PC-3 (cell line): ENCODE results near the gene TMEM218. TPM values are rescaled to one million over a fixed set of nuclear protein-coding genes. Genes with fewer than 3 reads are reported as not detected.

Source experiments
- ATAC-seq: fragments of 200-7000 bp; cut with Tn5 transposase; 2 replicates; pipeline ENCODE4 v1.9.1; 2020; ENCODE audit warnings: mild to moderate bottlenecking, moderate library complexity
- BruUV-seq: library from RNA; stranded (reverse); fragments of 400-500 nt; replicated peaks from 2 replicates; lab custom pipeline; 2021; lab: Mats Ljungman, UMichigan
- CTCF ChIA-PET: fragments of 300-600 bp; sonication (Branson Sonifier 250); formaldehyde crosslinking; loops from one replicate; lab custom pipeline; 2022; ENCODE audit warnings: antibody characterized with exemption; lab: Charles Lee
- POLR2A ChIA-PET: fragments of 300-600 bp; sonication (Branson Sonifier 250); formaldehyde crosslinking; loops from one replicate; lab custom pipeline; 2022; ENCODE audit warnings: antibody characterized with exemption; ENCODE audit not compliant: unreplicated experiment; lab: Charles Lee
- DNase-seq: peaks from one replicate; pipeline ENCODE4 v3.0.0-alpha.2; 2015
- H2AFZ ChIP-seq: fragments of 300-600 bp; sonication (generic); 2 replicates; pipeline ENCODE4 v1.6.0; 2016; ENCODE audit warnings: antibody characterized with exemption, low read length
- H3F3A ChIP-seq: fragments of 300-600 bp; sonication (generic); one replicate; pipeline ENCODE4 v1.6.0; 2017; ENCODE audit warnings: antibody characterized with exemption, low read length, control low read depth, mild to moderate bottlenecking; ENCODE audit not compliant: unreplicated experiment
- H3K27ac ChIP-seq: fragments of 300-600 bp; sonication (generic); 2 replicates; pipeline ENCODE4 v1.5.1; 2016; ENCODE audit warnings: mild to moderate bottlenecking, low read length
- H3K27me3 ChIP-seq: fragments of 300-600 bp; sonication (generic); 2 replicates; pipeline ENCODE4 v1.6.1; 2016; ENCODE audit warnings: low read length, mixed read lengths
- H3K36me3 ChIP-seq: fragments of 300-600 bp; sonication (generic); 2 replicates; pipeline ENCODE4 v1.6.1; 2016; ENCODE audit warnings: low read depth, mixed run types, low read length, mixed read lengths
- H3K4me1 ChIP-seq: fragments of 300-600 bp; sonication (generic); 2 replicates; pipeline ENCODE4 v1.5.1; 2016; ENCODE audit warnings: low read length; ENCODE audit not compliant: insufficient read depth
- H3K4me2 ChIP-seq: fragments of 300-600 bp; sonication (generic); 2 replicates; pipeline ENCODE4 v1.6.0; 2016; ENCODE audit warnings: low read length
- H3K4me3 ChIP-seq: fragments of 300-600 bp; sonication (generic); 2 replicates; pipeline ENCODE4 v1.5.1; 2016; ENCODE audit warnings: mild to moderate bottlenecking, low read length, mixed read lengths
- H3K79me2 ChIP-seq: fragments of 300-600 bp; sonication (generic); 2 replicates; pipeline ENCODE4 v1.6.1; 2017; ENCODE audit warnings: low read length, mixed read lengths
- H3K9ac ChIP-seq: fragments of 300-600 bp; sonication (generic); 2 replicates; pipeline ENCODE4 v1.6.0; 2016; ENCODE audit warnings: mild to moderate bottlenecking, low read length
- H3K9me2 ChIP-seq: fragments of 300-600 bp; sonication (generic); replicated peaks from 2 replicates; pipeline ENCODE4 v1.6.1; 2016; ENCODE audit warnings: mixed run types, low read length, mixed read lengths
- H3K9me3 ChIP-seq: fragments of 300-600 bp; sonication (generic); 2 replicates; pipeline ENCODE4 v1.6.1; 2016; ENCODE audit warnings: low read length, mixed read lengths
- H4K20me1 ChIP-seq: fragments of 300-600 bp; sonication (generic); 2 replicates; pipeline ENCODE4 v1.6.1; 2016; ENCODE audit warnings: low read length, mixed read lengths
- CTCF ChIP-seq: fragments of 300-600 bp; sonication (generic); conservative IDR thresholded peaks from 2 replicates; pipeline ENCODE4 v1.5.1; 2017; ENCODE audit warnings: antibody characterized with exemption, low read depth, mild to moderate bottlenecking, low read length
- EZH2 ChIP-seq: fragments of 300-600 bp; sonication (generic); IDR thresholded peaks from one replicate; pipeline ENCODE4 v1.6.1; 2017; ENCODE audit warnings: antibody characterized with exemption, mild to moderate bottlenecking, low read length; ENCODE audit not compliant: unreplicated experiment
- EZH2phosphoT487 ChIP-seq: fragments of 300-600 bp; sonication (generic); IDR thresholded peaks from 2 replicates; pipeline ENCODE4 v1.6.1; 2018; ENCODE audit warnings: mild to moderate bottlenecking, antibody characterized with exemption, low read length, borderline replicate concordance
- intact Hi-C: fragments of 100-400 bp; cut with micrococcal nuclease; formaldehyde crosslinking; loops from 2 replicates; pipeline ENCODE4 v1.9.0; 2023
- total RNA-seq: library from RNA; depleted of rRNA; stranded (reverse); fragments of >200 nt; gene quantifications from 2 replicates; pipeline ENCODE4 v1.2.3, GENCODE V29; 2014

TMEM218 gene
- total RNA-seq, 1 experiment from 2014 or later = 37.0 TPM

GRCh38 chr11:125082040-125082439 lies 29.4 kb downstream of the TMEM218 start:
- Histone ChIP-seq H3K9ac (no peak overlapping the region; the same call in 1 of the 2 replicates), H3K36me3 (no peaks in the 10 kb centered on the region), H3K9me2 (no peaks in the 10 kb centered on the region), H3K4me2 (no peak overlapping the region), H3F3A (no peaks in the 10 kb centered on the region), H2AFZ (no peak overlapping the region), H4K20me1 (no peaks in the 10 kb centered on the region), H3K79me2 (no peaks in the 10 kb centered on the region), H3K4me1 (peaks cover 22% of the 10 kb centered on the region), H3K4me3 (no peak overlapping the region), H3K27ac (peak overlapping the region; percentile 95), H3K9me3 (no peaks in the 10 kb centered on the region), H3K27me3 (no peaks in the 10 kb centered on the region)
- CTCF ChIA-PET = interaction anchor here (0.5 kb wide), 1 partner anchor 1005 kb away, joined by 3 read pairs; no protein-coding TSS in a partner anchor
- TF ChIP-seq CTCF (no peak), EZH2 (no peak), EZH2phosphoT487 (no peak)
- ATAC-seq = no peak
- BruUV-seq = no TSS peak
- DNase-seq = no peak
- POLR2A ChIA-PET = interaction anchor here (0.7 to 1.3 kb wide), 2 partner anchors 29 to 51 kb away, joined by 3 to 27 read pairs; partner anchors contain the start of gene TMEM218
- intact Hi-C loops = no loop called here

- H3K27me3 ChIP-seq = no peaks in the 10 kb centered on the region
- H3F3A ChIP-seq = no peaks in the 10 kb centered on the region
- intact Hi-C loops = no loop called here
- no TSS peak for BruUV-seq
- ChIA-PET CTCF (no interaction called here), POLR2A (no interaction called here)
- no peak overlapping the region for H2AFZ ChIP-seq
- H3K79me2 ChIP-seq = no peaks in the 10 kb centered on the region
- H4K20me1 ChIP-seq = no peaks in the 10 kb centered on the region
- H3K4me2 ChIP-seq = no peak overlapping the region
- no peak for TF ChIP-seq EZH2
- TF ChIP-seq EZH2phosphoT487 = no peak
- TF ChIP-seq CTCF = no peak
- DNase-seq (no peak), ATAC-seq (no peak)
- no peaks in the 10 kb centered on the region for H3K9me3 ChIP-seq
- H3K4me1 ChIP-seq = peaks cover 22% of the 10 kb centered on the region
- H3K9ac ChIP-seq = no peak overlapping the region
- no peaks in the 10 kb centered on the region for H3K36me3 ChIP-seq
- H3K27ac ChIP-seq = no peak overlapping the region
- H3K4me3 ChIP-seq = no peak overlapping the region
- H3K9me2 ChIP-seq = no peaks in the 10 kb centered on the region
These were observed 30.2 kb downstream of the TMEM218 start for GRCh38 chr11:125081098-125081798.

- intact Hi-C loops = no loop called here
- BruUV-seq = no TSS peak
- peaks cover 27% of the 10 kb centered on the region for H3K4me1 ChIP-seq
- no peak overlapping the region for H3K4me2 ChIP-seq
- no peaks in the 10 kb centered on the region for H3F3A ChIP-seq
- H3K36me3 ChIP-seq = no peaks in the 10 kb centered on the region
- no peaks in the 10 kb centered on the region for H3K9me2 ChIP-seq
- H2AFZ ChIP-seq = no peak overlapping the region
- no peaks in the 10 kb centered on the region for H3K9me3 ChIP-seq
- POLR2A ChIA-PET = no interaction called here
- H3K9ac ChIP-seq = no peak overlapping the region
- DNase-seq (no peak), ATAC-seq (no peak)
- H3K4me3 ChIP-seq = no peak overlapping the region
- H4K20me1 ChIP-seq = no peaks in the 10 kb centered on the region
- CTCF ChIA-PET = no interaction called here
- no peaks in the 10 kb centered on the region for H3K27me3 ChIP-seq
- TF ChIP-seq CTCF (no peak), EZH2phosphoT487 (no peak), EZH2 (no peak)
- no peaks in the 10 kb centered on the region for H3K79me2 ChIP-seq
- no peak overlapping the region for H3K27ac ChIP-seq
These were observed 30.9 kb downstream of the TMEM218 start for GRCh38 chr11:125080531-125080911.
